G401 (cell line): ENCODE results near the gene FAM221B. TPM values are rescaled to one million over a fixed set of nuclear protein-coding genes. Genes with fewer than 3 reads are reported as not detected.

Experiments used
- DNase-seq: peaks from one replicate; pipeline ENCODE4 v3.0.0-alpha.2; 2015; ENCODE audit warnings: low spot score
- in situ Hi-C: cut with HindIII; loops from 2 replicates; pipeline ENCODE4 v1.10.0; 2016; ENCODE audit warnings: low sequenced_read_pairs, mixed read lengths
- total RNA-seq: library from RNA; depleted of rRNA; stranded (reverse); fragments of >200 nt; shearing (Covaris generic); gene quantifications from 2 replicates; pipeline ENCODE4 v1.2.3, GENCODE V29; 2014

FAM221B gene
- total RNA-seq, 1 experiment from 2014 or later: not detected

- no peak for DNase-seq
- in situ Hi-C loops: no loop called here
Measured at GRCh38 chr9:35827486-35827885, 1.0 kb downstream of the FAM221B start.

- DNase-seq: peak; percentile 80
- in situ Hi-C loops: no loop called here
Measured at GRCh38 chr9:35826071-35826701, 2.3 kb downstream of the FAM221B start.

- DNase-seq: no peak
- in situ Hi-C loops: no loop called here
Measured at GRCh38 chr9:35822926-35823325, 5.6 kb downstream of the FAM221B start.

GRCh38 chr9:35820076-35820475 lies 8.5 kb downstream of the FAM221B start:
- in situ Hi-C loops: no loop called here

GRCh38 chr9:35818341-35818740 lies 10.2 kb downstream of the FAM221B start:
- in situ Hi-C loops: no loop called here
- no peak for DNase-seq

More at GRCh38 chr9:35820076-35820475, 8.5 kb downstream of the FAM221B start:
- no peak for DNase-seq

- DNase-seq: no peak
- in situ Hi-C loops: no loop called here
Measured at GRCh38 chr9:35816708-35817107, 11.8 kb downstream of the FAM221B start.

GRCh38 chr9:35814841-35815543 lies 13.5 kb downstream of the FAM221B start, which contains the start of gene HINT2:
Gene HINT2 (minus strand): TSS chr9:35815042. CDS start chr9:35814979, 63 bp downstream.
- in situ Hi-C loops: no loop called here
- peak; percentile 100 for DNase-seq

- in situ Hi-C loops: no loop called here
- peak; percentile 79 for DNase-seq
Measured at GRCh38 chr9:35814106-35814840, 14.3 kb downstream of the FAM221B start.

GRCh38 chr9:35813434-35814105 lies 15.0 kb downstream of the FAM221B start:
- DNase-seq: no peak
- in situ Hi-C loops: no loop called here

GRCh38 chr9:35812025-35812602 lies 16.4 kb downstream of the FAM221B start, which contains the start of gene SPAG8:
Gene SPAG8 (minus strand): TSS chr9:35812262. CDS start chr9:35812147, 115 bp downstream.
- DNase-seq: peak; percentile 98
- in situ Hi-C loops: no loop called here

- peak; percentile 68 for DNase-seq
- in situ Hi-C loops: no loop called here
Measured at GRCh38 chr9:35811381-35812024, 17.0 kb downstream of the FAM221B start.

- no peak for DNase-seq
- in situ Hi-C loops: no loop called here
Measured at GRCh38 chr9:35810122-35810521, 18.4 kb downstream of the FAM221B start.

GRCh38 chr9:35808433-35808832 lies 20.1 kb downstream of the FAM221B start:
- in situ Hi-C loops: no loop called here
- DNase-seq: no peak

GRCh38 chr9:35806101-35806500 lies 22.4 kb downstream of the FAM221B start:
- DNase-seq: no peak
- in situ Hi-C loops: no loop called here

GRCh38 chr9:35801328-35802128 lies 27.0 kb downstream of the FAM221B start:
- DNase-seq: no peak
- in situ Hi-C loops: no loop called here

GRCh38 chr9:35800530-35800929 lies 28.0 kb downstream of the FAM221B start:
- DNase-seq: no peak
- in situ Hi-C loops: no loop called here

- DNase-seq: no peak
- in situ Hi-C loops: no loop called here
Measured at GRCh38 chr9:35798658-35799374, 29.7 kb downstream of the FAM221B start.
